HG02852 (cell line): ENCODE data around the gene COL4A4.
A peak's percentile ranks its signal among the peaks of the same experiment; 100 is the strongest.

Experiments
- ATAC-seq: cut with Tn5 transposase; IDR thresholded peaks from one replicate; pipeline ENCODE4 v1.9.1; 2021; ENCODE audit warnings: mild to moderate bottlenecking, moderate library complexity; ENCODE audit not compliant: unreplicated experiment

The COL4A4 gene

GRCh38 chr2:226991663-226992062 is 172.3 kb downstream of the COL4A4 start:
- peak; percentile 52 for ATAC-seq

GRCh38 chr2:226985583-226985946 is 178.4 kb downstream of the COL4A4 start:
- ATAC-seq, result no peak

- ATAC-seq, result peak; percentile 96
Measured at GRCh38 chr2:226984750-226985582, 179.0 kb downstream of the COL4A4 start.

GRCh38 chr2:226983895-226984749 is 179.9 kb downstream of the COL4A4 start:
- ATAC-seq, result peak; percentile 6

- ATAC-seq, result no peak
Measured at GRCh38 chr2:226981791-226982326, 182.1 kb downstream of the COL4A4 start.

- no peak for ATAC-seq
Measured at GRCh38 chr2:226979004-226979403, 185.0 kb downstream of the COL4A4 start.

GRCh38 chr2:226978300-226978699 is 185.7 kb downstream of the COL4A4 start:
- ATAC-seq, result no peak

GRCh38 chr2:226977775-226978190 is 186.2 kb downstream of the COL4A4 start:
- ATAC-seq, result no peak

- ATAC-seq, result no peak
Measured at GRCh38 chr2:226973816-226974215, 190.2 kb downstream of the COL4A4 start.

- peak; percentile 42 for ATAC-seq
Measured at GRCh38 chr2:226971770-226972169, 192.2 kb downstream of the COL4A4 start.

- ATAC-seq, result peak; percentile 45
Measured at GRCh38 chr2:226971084-226971483, 192.9 kb downstream of the COL4A4 start.

GRCh38 chr2:226970362-226970761 is 193.6 kb downstream of the COL4A4 start:
- ATAC-seq, result peak; percentile 58

- no peak for ATAC-seq
Measured at GRCh38 chr2:226969417-226970080, 194.5 kb downstream of the COL4A4 start.

- no peak for ATAC-seq
Measured at GRCh38 chr2:226965376-226965775, 198.6 kb downstream of the COL4A4 start.

GRCh38 chr2:226963528-226963927 is 200.5 kb downstream of the COL4A4 start:
- no peak for ATAC-seq

GRCh38 chr2:226962176-226962773 is 201.7 kb downstream of the COL4A4 start:
- no peak for ATAC-seq

- ATAC-seq, result no peak
Measured at GRCh38 chr2:226959418-226959817, 204.6 kb downstream of the COL4A4 start.

- ATAC-seq, result no peak
Measured at GRCh38 chr2:226956659-226957058, 207.3 kb downstream of the COL4A4 start.

GRCh38 chr2:226953826-226954225 is 210.2 kb downstream of the COL4A4 start:
- no peak for ATAC-seq

GRCh38 chr2:226953206-226953605 is 210.8 kb downstream of the COL4A4 start:
- no peak for ATAC-seq
